Subcutaneous preadipocyte (primary cell): Measurements from ENCODE around the gene OR2J1. TPM values are rescaled to one million over a fixed set of nuclear protein-coding genes. Genes with fewer than 3 reads are reported as not detected.

ENCODE experiments used
- total RNA-seq: library from RNA; depleted of rRNA; stranded (reverse); fragments of >200 nt; gene quantifications from 2 replicates; pipeline ENCODE4 v1.2.3, GENCODE V29; 2012

The OR2J1 gene
- not detected in 2 replicates for total RNA-seq

DNA sequence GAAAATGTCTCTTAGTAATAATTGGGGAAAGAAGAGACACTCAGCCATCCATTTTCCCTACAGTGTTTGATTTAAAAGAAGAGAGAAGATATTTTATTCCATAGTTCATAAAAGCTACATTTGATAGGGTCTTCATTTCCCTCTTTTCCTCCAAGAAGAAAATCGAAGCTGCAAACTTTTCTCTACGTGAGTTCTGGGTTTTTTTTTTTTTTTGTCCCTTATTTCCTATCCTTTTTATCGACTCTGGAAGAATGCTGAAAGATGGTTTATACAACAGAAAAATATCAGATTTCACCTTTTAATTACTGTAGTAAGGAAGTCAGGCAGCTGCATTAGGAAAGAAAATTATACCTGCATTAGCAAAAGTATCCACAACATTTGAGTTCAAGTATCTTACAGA lies at the start of gene OR2J1:
TSS of gene OR2J1 (plus strand) at position 301 of the 400 bp plus-strand sequence. CDS start 1,453 bp downstream, outside the sequence.

DNA sequence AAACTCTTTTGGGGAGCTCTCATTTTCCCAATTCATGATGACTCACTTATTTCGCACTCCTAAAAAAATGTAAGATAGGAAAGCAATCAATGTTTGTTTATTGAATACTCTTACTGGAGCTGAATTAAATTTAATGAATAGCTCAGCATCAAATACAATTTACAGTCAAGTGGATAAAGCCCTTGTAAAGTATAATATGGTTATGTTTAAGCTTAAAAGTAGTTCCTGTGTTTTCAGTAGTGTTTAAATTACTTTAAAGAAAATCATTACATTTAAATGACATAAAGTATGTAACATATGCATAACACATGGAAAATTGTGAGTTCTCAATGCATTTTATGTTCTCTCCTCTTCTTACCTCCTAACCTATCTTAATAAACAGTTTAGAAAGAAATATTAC lies 12.1 kb upstream of the OR2J1 start, which contains the start of gene OR2B3:
TSS of gene OR2B3 (minus strand) at position 101 of the 400 bp plus-strand sequence. CDS start at position 36, 65 bp downstream.

DNA sequence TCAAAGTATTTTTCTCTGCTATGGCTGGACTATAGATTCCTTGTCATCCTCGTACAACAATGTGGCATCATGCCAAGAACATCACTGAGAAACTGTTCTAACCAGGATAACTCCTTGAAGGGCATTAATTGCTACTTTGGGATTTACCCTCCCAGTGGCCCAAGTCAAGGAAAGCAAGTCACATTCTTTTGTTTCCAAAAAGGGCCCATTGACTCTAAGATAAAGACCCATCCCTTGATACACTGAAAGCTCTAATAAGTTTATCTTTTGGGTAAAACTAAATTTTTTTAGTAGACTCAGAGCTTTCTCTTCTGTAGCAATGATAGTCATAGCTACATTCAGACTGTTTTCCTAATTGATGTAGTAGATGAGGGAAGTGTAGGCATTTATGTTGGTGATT lies 8.5 kb downstream of the OR2J1 start, which contains the start of gene OR2J3:
TSS of gene OR2J3 (plus strand) at position 301 of the 400 bp plus-strand sequence. CDS start 3,833 bp downstream, outside the sequence.

Other genes with a start within 250 kb of the OR2J1 start
- gene TRIM27, start 175.5 kb upstream of the OR2J1 start, total RNA-seq = 59.2 and 72.5 TPM in 2 replicates
- gene ZNF311, start 94.2 kb upstream of the OR2J1 start, total RNA-seq = 0.98 and 1.1 TPM in 2 replicates
- gene OR2W1, start 54.3 kb upstream of the OR2J1 start, total RNA-seq = not detected in 2 replicates
- gene OR2B3, start 12.2 kb upstream of the OR2J1 start, total RNA-seq = not detected in 2 replicates
- not detected in 2 replicates for gene OR2J3, start 8.6 kb downstream of the OR2J1 start, total RNA-seq
- not detected in 2 replicates for gene OR2J2, start 71.4 kb downstream of the OR2J1 start, total RNA-seq
- gene OR14J1, start 202.2 kb downstream of the OR2J1 start, total RNA-seq = under 0.01 TPM in 1 of 2 replicates, not detected in the other